Nucleus accumbens (tissue), 56 donors: ENCODE measurements around the gene GCC2.
"Not testable (repeated sequence)": the region's sequence is repeated elsewhere in the genome, so short reads cannot be mapped to it uniquely, and the experiment has no call there.

ENCODE experiments used
- DNase-seq, 56 donors: peaks; one replicate each; lab custom pipeline; 2025; lab: John Stamatoyannopoulos, UW

The GCC2 gene

DNA sequence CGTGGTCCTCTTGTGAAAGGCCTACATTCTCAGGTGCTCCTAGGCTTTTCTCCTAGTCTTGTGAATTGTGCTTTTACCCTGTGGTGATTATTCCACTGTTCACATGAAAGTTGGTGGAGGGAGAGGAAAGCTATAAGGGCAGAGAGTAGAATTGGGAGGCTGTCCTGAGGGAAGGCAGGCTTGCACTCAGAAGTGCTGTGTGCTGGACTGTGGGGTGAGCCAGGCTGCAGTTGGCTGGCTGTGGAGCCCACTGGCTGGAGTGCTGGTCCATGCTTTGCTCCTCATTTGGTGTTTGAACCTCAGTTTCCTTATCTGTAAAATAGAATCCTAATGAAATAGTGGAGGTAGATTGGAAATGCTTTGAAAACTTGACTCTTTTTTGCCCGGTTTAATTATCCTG lies 106.6 kb downstream of the GCC2 start:
- no peak for DNase-seq

- DNase-seq, result not testable (repeated sequence)
These were observed 107.6 kb downstream of the GCC2 start for GRCh38 chr2:108556581-108556980.
